ENCODE data around the gene TMEM255B.
"Not testable (repeated sequence)": the region's sequence is repeated elsewhere in the genome, so short reads cannot be mapped to it uniquely, and the experiment has no call there.

Gene TMEM255B

DNA sequence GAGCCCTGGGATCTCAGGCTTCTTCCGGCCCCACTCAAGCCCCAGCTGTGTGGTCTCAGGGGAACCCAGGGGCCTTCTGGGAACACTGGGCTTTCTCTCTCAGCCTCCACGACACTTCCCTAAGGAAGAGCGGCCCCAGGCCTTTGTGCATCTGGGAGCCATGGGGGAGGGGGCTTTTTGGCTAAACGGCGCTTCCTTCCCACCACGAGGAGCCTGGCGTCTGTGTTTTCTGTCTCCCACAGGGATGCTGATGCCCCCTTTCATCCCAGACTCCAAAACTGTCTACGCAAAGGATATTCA lies 24.2 kb upstream of the TMEM255B start:
- DNase-seq (ENCODE audit: low read depth in 2 of 2) = no peak

DNA sequence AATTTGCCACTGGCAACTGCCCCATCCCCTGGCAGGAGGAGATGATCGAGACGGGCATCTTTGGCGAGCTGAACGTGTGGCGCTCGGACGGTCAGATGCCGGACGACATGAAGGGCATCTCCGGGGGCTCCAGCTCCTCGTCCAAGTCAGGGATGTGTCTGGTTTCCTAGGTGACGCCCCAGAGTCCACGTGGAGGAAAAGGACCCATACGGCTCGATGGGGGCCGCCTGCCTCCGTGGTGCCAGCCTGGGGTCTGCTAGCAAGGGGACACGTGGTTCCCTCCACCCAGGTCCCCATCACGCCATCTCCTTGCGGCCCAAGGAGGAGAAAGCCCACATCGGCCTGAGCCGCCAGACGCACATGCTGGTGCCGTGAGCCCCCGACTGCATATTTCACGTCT lies 23.8 kb upstream of the TMEM255B start:
- DNase-seq (ENCODE audit: low read depth in 2 of 2) = no peak

GRCh38 chr13:113735750-113736149 lies 23.3 kb upstream of the TMEM255B start:
- no peak for DNase-seq (ENCODE audit: low read depth in 2 of 2)

DNA sequence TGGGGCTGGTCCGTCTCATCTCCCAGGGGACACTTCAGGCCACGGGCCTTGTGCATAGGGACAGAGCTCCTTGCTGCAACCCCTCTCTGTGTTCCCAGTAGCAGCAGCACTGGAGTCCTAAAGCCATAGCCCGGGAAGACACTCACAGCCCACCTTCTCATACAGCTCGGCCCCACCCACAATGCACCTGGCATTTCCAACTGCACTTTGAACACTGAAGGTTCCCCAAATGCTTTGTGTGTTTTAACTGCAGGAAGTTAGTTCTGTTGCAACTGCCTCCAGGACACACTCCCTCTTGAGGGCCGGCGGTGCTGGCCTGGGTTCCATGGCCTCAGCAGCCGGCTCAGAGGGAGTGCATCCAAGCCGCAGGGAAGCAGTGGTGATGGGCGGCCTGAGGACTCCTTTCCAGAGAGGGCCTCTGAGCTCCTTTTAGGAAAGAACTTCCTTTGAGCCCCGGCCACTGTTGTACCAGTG lies 22.7 kb upstream of the TMEM255B start:
- DNase-seq (ENCODE audit: low read depth in 2 of 2) = no peak

- no peak for DNase-seq (ENCODE audit: low read depth in 2 of 2)
These were observed 21.2 kb upstream of the TMEM255B start for GRCh38 chr13:113737803-113738202.

GRCh38 chr13:113739527-113740285 lies 19.3 kb upstream of the TMEM255B start:
- no peak for DNase-seq (ENCODE audit: low read depth in 2 of 2)

DNA sequence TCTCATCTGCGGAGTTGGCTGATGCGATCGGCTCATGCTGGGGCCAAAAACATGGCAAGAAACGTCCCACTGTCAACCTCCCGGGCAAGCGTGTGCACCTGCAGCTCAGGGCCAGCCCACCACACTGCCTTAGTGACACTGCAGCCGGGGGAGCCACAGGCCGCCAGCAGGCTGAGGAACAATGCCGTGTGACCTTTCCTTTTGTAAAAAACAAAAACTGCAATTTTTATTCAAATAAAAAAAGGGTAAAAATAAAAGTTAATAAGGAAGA lies 18.8 kb upstream of the TMEM255B start:
- DNase-seq (ENCODE audit: low read depth in 2 of 2) = no peak

GRCh38 chr13:113740661-113741060 lies 18.4 kb upstream of the TMEM255B start:
- no peak for DNase-seq (ENCODE audit: low read depth in 2 of 2)

DNA sequence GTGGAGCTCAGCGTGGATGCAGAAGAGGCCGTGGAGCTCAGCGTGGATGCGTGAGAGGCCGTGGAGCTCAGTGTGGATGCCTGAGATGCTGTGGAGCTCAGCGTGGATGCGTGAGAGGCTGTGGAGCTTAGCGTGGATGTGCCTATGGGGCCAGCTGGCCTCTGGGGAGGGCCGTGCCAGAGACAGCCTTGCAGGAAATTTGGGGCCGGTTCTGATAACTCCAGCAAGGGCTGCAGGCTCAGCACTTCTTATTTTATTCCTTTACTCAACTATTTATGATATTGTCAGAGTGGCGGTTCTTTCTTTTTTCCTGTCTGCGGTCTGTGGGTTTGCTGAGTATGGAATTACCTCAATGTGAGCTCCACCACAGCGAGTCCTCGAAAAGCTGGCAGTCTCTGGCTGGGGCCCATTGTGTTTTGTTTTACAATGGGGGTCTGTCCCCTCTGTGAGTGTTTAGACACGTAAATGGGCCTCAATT lies 17.8 kb upstream of the TMEM255B start:
- no peak for DNase-seq (ENCODE audit: low read depth in 2 of 2)

DNA sequence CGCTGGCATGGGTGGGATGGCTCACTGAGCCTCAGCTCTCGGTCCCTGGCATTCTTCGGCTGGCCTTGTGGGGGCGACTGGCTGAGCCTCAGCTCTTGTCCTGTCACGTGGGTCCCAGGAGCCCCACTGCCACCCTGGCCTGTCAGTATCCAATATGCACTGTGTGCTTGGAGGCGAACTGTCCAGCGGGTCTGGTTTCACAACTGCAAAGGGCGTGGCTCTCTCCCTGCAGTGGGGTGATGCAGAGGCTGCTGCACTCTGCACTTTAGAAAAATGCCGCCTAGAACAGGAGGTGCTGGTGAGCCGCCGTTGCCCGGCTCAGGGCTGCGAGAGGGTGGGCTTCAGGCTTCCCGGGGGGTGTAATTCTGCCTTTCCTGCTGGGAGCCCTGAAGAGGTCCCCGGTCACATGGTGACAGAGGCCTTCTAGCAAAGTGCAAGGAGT lies 17.0 kb upstream of the TMEM255B start:
- DNase-seq (ENCODE audit: low read depth in 2 of 2) = no peak

- DNase-seq (ENCODE audit: low read depth in 2 of 2) = no peak
These were observed 16.4 kb upstream of the TMEM255B start for GRCh38 chr13:113742445-113743120.

- DNase-seq (ENCODE audit: low read depth in 2 of 2) = no peak
These were observed 15.4 kb upstream of the TMEM255B start for GRCh38 chr13:113743366-113744195.

GRCh38 chr13:113744197-113745000 lies 14.6 kb upstream of the TMEM255B start:
- no peak for DNase-seq (ENCODE audit: low read depth in 2 of 2)

- DNase-seq (ENCODE audit: low read depth in 2 of 2) = no peak
These were observed 14.0 kb upstream of the TMEM255B start for GRCh38 chr13:113745059-113745458.

DNA sequence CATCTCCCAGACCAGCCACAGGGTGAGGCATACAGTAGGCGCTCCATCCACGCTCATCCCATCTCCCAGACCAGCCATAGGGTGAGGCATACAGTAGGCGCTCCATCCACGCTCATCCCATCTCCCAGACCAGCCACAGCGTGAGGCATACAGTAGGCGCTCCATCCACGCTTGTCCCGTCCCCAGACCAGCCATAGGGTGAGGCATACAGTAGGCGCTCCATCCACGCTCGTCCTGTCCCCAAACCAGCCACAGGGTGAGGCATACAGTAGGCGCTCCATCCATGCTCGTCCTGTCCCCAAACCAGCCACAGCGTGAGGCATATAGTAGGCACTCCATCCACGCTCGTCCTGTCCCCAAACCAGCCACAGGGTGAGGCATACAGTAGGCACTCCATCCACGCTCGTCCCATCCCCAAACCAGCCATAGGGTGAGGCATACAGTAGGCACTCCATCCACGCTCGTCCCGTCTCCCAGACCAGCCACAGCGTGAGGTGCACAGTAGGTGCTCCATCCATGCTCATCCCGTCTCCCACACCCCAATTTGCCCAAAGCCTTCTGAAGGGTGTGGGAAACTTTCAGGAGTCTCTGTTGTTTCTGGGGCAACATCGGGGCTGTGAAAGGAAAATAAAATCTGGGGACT lies 13.4 kb upstream of the TMEM255B start:
- not testable (repeated sequence) for DNase-seq (ENCODE audit: low read depth in 2 of 2)

DNA sequence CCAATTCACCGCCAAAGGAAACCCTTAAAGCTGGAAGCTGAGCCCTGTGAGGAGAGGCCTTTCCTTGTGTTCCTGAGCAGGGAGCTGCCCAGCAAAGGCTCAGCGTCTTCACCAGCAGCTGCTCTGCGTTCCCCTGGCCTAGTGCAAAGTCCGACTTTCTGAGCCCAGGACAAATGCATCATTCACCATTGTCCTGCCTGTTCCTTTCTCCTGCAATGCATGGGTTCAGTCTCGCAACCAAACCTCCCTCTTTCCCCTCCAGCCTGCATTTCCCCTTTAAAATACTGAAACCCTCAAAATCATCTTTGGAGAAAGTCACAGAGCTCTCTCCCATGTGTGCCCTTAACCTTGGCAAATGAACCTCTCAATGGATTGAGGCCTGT lies 12.9 kb upstream of the TMEM255B start:
- no peak for DNase-seq (ENCODE audit: low read depth in 2 of 2)

DNA sequence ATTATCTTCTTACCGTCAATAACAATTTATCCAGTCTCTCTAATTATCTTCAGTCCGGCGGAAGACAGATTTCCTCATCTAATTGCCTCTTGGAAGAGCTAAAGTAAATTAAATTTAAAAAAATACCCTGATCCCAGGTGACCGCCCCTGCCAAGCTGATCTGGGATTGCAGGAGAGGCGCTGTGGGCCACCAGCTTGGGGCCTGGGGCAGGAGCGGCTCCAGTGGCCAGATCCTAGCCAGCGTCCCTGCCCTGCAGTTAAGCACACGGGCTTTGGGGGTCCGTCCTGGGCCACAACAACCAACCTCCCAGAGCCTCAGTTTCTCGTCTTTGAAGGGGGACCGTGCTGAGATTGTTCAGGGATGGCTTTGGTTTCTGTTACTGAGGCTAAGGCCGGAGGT lies 12.4 kb upstream of the TMEM255B start:
- DNase-seq (ENCODE audit: low read depth in 2 of 2) = no peak

GRCh38 chr13:113747291-113747833 lies 11.7 kb upstream of the TMEM255B start:
- DNase-seq (ENCODE audit: low read depth in 2 of 2) = no peak

- DNase-seq (ENCODE audit: low read depth in 2 of 2) = no peak
These were observed 10.7 kb upstream of the TMEM255B start for GRCh38 chr13:113748101-113748861.

DNA sequence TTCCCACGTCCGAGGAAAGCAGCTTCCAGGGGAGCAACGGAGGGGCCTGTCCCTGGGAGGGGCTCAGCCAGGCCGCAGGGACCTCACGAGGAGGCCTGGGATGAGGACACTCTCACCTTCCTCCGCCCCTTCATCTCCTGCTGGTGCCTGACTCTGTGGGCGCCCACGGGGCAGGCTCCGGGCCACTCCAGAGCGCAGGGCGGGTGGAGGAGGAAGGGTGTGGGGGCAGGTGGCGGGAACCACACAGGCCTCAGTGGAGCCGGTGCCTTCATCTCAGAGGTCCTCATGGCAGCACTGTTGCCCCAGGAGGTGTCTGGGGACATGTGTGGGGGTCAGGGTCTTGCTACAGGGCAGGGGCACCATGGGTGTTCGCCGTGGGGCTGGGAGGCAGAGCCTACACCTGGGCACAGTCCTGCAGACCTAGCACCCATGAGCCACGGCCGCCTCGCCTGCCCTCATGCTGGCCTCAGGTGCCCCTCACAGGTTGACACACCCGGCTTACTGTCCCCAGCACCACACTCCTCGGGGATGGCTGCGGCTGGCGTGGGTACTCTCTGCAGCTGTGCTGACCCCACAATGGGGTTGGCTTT lies 10.1 kb upstream of the TMEM255B start:
- no peak for DNase-seq (ENCODE audit: low read depth in 2 of 2)

Data from stimulated activated CD8-positive, alpha-beta memory T cell treated with anti-CD3 and anti-CD28 coated beads, Interleukin-7, amount 100 ng/mL, for 1 hour (primary cell).